Endodermal cell (in vitro differentiated cells): ENCODE data around the gene CIC. TPM values are rescaled to one million over a fixed set of nuclear protein-coding genes. Genes with fewer than 3 reads are reported as not detected.

ENCODE experiments used
- DNase-seq: peaks from one replicate; pipeline ENCODE4 v3.0.0-alpha.2; 2017
- H3K27ac ChIP-seq: 2 replicates; pipeline ENCODE4 v1.5.1; 2013; ENCODE audit warnings: mild to moderate bottlenecking, low read depth, low read length, moderate library complexity
- H3K27me3 ChIP-seq: 2 replicates; pipeline ENCODE4 v1.6.1; 2013; ENCODE audit warnings: mild to moderate bottlenecking, low read length, moderate library complexity; ENCODE audit not compliant: insufficient read depth, control insufficient read depth, poor library complexity, severe bottlenecking
- H3K36me3 ChIP-seq: 2 replicates; pipeline ENCODE4 v1.7.0; 2013; ENCODE audit warnings: mild to moderate bottlenecking, low read length, moderate library complexity; ENCODE audit not compliant: control insufficient read depth, insufficient read depth
- H3K4me1 ChIP-seq: one replicate; pipeline ENCODE4 v1.7.0; 2013; ENCODE audit warnings: low read length; ENCODE audit not compliant: control insufficient read depth, insufficient read depth
- H3K4me3 ChIP-seq: 2 replicates; pipeline ENCODE4 v1.5.1; 2013; ENCODE audit warnings: mild to moderate bottlenecking, low read length, moderate library complexity
- H3K9ac ChIP-seq: 2 replicates; pipeline ENCODE4 v1.6.1; 2013; ENCODE audit warnings: mild to moderate bottlenecking, low read length, moderate library complexity; ENCODE audit not compliant: poor library complexity, severe bottlenecking; ENCODE audit errors: extremely low read depth
- H3K9me3 ChIP-seq: 2 replicates; pipeline ENCODE4 v1.6.1; 2013; ENCODE audit warnings: mild to moderate bottlenecking, low read length, moderate library complexity; ENCODE audit not compliant: control insufficient read depth
- H3K27ac Mint-ChIP-seq: 2 replicates; pipeline ENCODE4 v1.8.0; 2020; ENCODE audit warnings: mixed read lengths
- H3K27me3 Mint-ChIP-seq: 2 replicates; pipeline ENCODE4 v1.8.0; 2021; ENCODE audit warnings: mild to moderate bottlenecking, mixed read lengths; ENCODE audit not compliant: insufficient read depth
- H3K36me3 Mint-ChIP-seq: 2 replicates; pipeline ENCODE4 v1.8.0; 2020; ENCODE audit warnings: low read depth, mixed read lengths
- H3K4me1 Mint-ChIP-seq: 2 replicates; pipeline ENCODE4 v1.8.0; 2020; ENCODE audit warnings: mixed read lengths
- H3K4me3 Mint-ChIP-seq: 2 replicates; pipeline ENCODE4 v1.8.0; 2020; ENCODE audit warnings: mild to moderate bottlenecking, moderate library complexity, mixed read lengths
- H3K9me3 Mint-ChIP-seq: 2 replicates; pipeline ENCODE4 v1.8.0; 2020; ENCODE audit warnings: mild to moderate bottlenecking, mixed read lengths
- CTCF ChIP-seq: fragments of 200-600 bp; sonication (generic); conservative IDR thresholded peaks from 2 replicates; pipeline ENCODE4 v1.5.0; 2021; ENCODE audit warnings: antibody characterized with exemption, mild to moderate bottlenecking
- WGBS, 2 experiments: methylation state at CpG; one replicate each; pipeline versions ENCODE4 v1.1.5 to v1.1.7; 2013; ENCODE audit warnings: missing lambda C conversion rate in 2 of 2, mixed read lengths in 1 of 2; ENCODE audit not compliant: insufficient coverage in 1 of 2, insufficient read length in 1 of 2; 5-methylcytosine and 5-hydroxymethylcytosine counted together
- total RNA-seq, 2 donors: library from RNA; stranded (reverse); fragmentation: NEBNext Ultra II Directional in 1 of 2; extraction: Animal tissue kit (Norgen Biotek cat#: 25700) in 1 of 2; gene quantifications; 2 replicates in 1 of 2; 3 replicates in 1 of 2; pipeline ENCODE4 v1.2.1, GENCODE V29; 2021

Gene CIC
- total RNA-seq, 2 donors from 2014 or later = 48.6 to 57.6 TPM

- Mint-ChIP-seq H3K9me3 (no peaks in the 10 kb centered on the region), H3K4me3 (no peak overlapping the region), H3K4me1 (peaks cover 24% of the 10 kb centered on the region), H3K27me3 (no peaks in the 10 kb centered on the region), H3K36me3 (peaks cover 23% of the 10 kb centered on the region), H3K27ac (no peak overlapping the region)
- no peak for TF ChIP-seq CTCF
- DNase-seq = no peak
- peaks cover 9% of the 10 kb centered on the region for H3K4me1 ChIP-seq
- H3K9ac ChIP-seq = no peak overlapping the region
- no peak overlapping the region for H3K27ac ChIP-seq
- WGBS, 2 experiments = 90 to 98% methylated on average over 5 to 7 of the region's 7 CpGs
- peaks cover 16% of the 10 kb centered on the region for H3K36me3 ChIP-seq
- H3K9me3 ChIP-seq = no peaks in the 10 kb centered on the region
- H3K4me3 ChIP-seq = no peak overlapping the region
- no peaks in the 10 kb centered on the region for H3K27me3 ChIP-seq
Measured at GRCh38 chr19:42275103-42275502, 6.1 kb downstream of the CIC start.

- Histone ChIP-seq H3K9ac (no peak overlapping the region), H3K27me3 (no peaks in the 10 kb centered on the region), H3K4me1 (peaks cover 7% of the 10 kb centered on the region), H3K27ac (no peak overlapping the region), H3K9me3 (no peaks in the 10 kb centered on the region), H3K36me3 (peaks cover 16% of the 10 kb centered on the region), H3K4me3 (no peak overlapping the region)
- no peaks in the 10 kb centered on the region for H3K9me3 Mint-ChIP-seq
- H3K4me3 Mint-ChIP-seq = no peak overlapping the region
- TF ChIP-seq CTCF = no peak
- H3K27ac Mint-ChIP-seq = no peak overlapping the region
- DNase-seq = no peak
- WGBS, 2 experiments = 91% methylated on average over 2 of the region's 3 CpGs; no CpG with 5 or more reads in 1 of the 2 experiments
- H3K4me1 Mint-ChIP-seq = peaks cover 20% of the 10 kb centered on the region
- H3K36me3 Mint-ChIP-seq = peaks cover 23% of the 10 kb centered on the region
- no peaks in the 10 kb centered on the region for H3K27me3 Mint-ChIP-seq
Measured at GRCh38 chr19:42275517-42275916, 6.5 kb downstream of the CIC start.

- no peak overlapping the region for H3K4me3 Mint-ChIP-seq
- 94% methylated on average over 3 of the region's 3 CpGs for WGBS, 2 experiments
- no peak for DNase-seq
- TF ChIP-seq CTCF = no peak
- no peak overlapping the region for H3K9ac ChIP-seq
- H3K27me3 ChIP-seq = no peaks in the 10 kb centered on the region
- peaks cover 15% of the 10 kb centered on the region for H3K4me1 Mint-ChIP-seq
- no peaks in the 10 kb centered on the region for H3K9me3 ChIP-seq
- H3K27me3 Mint-ChIP-seq = no peaks in the 10 kb centered on the region
- H3K36me3 ChIP-seq = peaks cover 16% of the 10 kb centered on the region
- no peaks in the 10 kb centered on the region for H3K9me3 Mint-ChIP-seq
- peaks cover 5% of the 10 kb centered on the region for H3K4me1 ChIP-seq
- peaks cover 23% of the 10 kb centered on the region for H3K36me3 Mint-ChIP-seq
- H3K27ac ChIP-seq = no peak overlapping the region
- no peak overlapping the region for H3K4me3 ChIP-seq
- peak overlapping the region; percentile 1 for H3K27ac Mint-ChIP-seq
Measured at GRCh38 chr19:42276284-42276683, 7.2 kb downstream of the CIC start.
